GM19397 (cell line): ENCODE data around the gene OSBPL8.

ENCODE experiments used
- ATAC-seq: cut with Tn5 transposase; IDR thresholded peaks from one replicate; pipeline ENCODE4 v1.9.1; 2021; ENCODE audit warnings: mild to moderate bottlenecking, moderate library complexity; ENCODE audit not compliant: unreplicated experiment

Gene OSBPL8

DNA sequence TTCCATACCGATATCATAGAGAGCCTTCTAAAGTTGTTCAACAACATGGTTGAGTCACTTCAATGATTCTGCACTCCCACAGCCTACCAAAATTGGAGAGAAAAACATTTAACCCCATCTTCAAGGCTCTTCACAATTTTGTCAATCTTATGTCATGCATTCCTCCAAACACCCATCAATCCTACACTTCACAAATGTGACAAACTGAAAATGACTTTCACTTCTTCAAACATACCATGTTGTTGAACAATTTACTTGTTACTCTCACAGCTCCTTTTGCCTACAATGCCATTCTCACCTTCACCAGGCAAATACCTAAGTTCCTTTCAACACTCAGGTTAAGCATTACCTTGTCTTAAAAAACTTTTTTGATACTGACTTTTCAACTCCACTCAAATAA lies 88.0 kb downstream of the OSBPL8 start:
- no peak for ATAC-seq

DNA sequence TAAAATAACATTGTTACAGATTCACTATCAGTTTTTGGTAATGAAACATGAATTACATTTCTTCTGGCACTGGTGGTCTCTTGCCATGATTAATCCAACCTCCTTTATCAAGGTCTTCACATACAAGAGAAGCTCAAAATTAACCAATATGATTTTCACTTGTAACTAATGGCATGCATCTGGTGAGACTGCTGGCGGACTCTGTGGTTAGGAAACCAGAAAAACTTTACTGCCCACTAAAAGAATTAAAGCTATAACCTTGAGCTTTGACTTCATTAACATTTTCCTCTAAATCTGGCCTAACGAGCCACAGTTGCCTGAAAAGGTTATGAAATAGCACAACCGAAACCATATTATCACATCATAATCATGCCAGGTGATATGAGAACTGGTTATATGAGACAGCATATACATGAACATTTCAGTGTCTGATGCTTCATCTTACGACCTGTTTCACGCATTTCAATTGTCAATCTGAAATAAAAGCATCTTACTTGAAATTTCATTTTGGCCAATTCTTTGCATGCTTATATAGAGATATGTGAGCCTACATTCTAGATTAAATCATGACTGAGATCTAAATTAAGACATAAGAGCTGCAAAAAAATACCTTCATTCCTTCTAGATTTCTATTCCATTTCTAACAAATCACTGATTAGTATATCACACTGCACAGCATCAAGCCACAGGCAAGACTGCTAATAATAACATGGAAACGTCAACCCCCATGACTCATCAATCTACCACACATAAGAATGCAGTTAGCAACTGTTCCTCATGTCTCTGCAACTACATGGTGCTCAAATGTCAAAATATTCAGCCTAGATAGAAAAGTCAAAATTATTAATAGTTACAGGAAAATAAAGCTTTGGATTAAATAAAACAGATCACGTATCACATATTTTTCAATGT lies 89.3 kb downstream of the OSBPL8 start:
- ATAC-seq = peak; percentile 60

DNA sequence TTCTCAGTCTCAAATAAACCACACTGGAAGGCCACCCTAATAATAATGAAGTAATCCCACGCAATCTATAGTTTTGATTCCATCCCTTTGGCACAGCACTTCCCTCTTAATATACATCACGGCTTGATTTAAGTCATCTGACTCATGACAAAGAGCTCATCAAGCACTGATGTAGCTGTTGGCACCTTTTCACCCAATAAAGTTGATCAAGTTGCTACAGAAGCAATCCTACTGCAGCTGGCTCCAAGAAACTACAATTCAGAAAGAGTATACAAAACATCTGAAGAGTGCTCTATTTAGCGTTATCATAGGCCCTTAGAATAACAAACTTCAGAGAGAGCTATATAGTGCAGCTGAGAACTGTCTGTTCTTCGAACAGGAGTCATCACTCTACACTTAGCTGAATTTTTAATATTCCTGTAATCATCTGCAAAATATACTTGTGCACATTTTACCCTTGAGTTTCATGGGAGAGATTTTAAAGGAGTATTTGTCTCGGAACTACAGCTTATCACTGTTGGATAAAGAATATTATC lies 94.9 kb downstream of the OSBPL8 start:
- no peak for ATAC-seq

DNA sequence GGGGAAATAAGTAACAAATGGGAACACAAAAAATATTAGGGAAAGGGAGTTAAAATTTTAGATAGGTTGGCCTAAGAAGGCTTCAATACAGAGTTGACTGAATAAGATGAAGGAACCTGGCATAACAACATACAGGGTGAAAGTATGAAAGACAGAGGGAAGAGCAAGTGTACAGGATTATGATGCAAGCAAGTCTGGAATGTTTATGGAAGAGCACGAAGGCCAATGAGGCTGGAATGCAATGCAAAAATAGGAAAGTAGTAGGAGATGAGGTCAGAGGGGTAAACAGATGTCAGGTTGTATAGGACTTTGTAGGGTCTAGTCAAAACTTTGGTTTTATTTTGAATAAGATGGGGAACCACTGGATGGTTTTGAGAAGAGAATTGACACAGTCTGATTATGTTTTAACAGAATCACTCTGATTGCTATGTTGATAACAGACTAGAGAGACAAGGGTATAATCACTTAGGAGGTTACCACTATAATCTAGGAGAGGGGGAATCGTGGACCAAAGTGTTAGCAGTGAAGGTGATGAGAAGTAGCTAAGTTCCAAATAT lies 96.8 kb downstream of the OSBPL8 start:
- ATAC-seq = no peak

DNA sequence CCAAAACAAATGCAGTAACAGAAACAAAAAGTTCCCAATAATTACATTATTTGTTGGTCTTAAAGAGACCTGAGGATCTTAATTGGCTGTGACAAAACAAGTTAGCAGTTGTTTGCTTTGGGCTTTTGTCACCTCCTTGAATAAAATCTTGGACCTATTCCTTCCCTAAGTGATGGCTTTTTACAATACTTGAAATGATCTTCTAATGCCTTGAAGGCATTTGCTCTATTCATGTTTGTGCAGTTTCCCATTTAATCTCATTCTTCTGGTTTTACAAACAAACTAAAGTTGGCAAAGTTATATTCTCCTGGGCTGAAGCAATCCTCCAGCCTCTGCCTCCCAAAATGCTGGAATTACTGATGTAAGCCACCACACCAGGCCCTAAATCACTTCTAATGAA lies 98.8 kb downstream of the OSBPL8 start:
- ATAC-seq = no peak

DNA sequence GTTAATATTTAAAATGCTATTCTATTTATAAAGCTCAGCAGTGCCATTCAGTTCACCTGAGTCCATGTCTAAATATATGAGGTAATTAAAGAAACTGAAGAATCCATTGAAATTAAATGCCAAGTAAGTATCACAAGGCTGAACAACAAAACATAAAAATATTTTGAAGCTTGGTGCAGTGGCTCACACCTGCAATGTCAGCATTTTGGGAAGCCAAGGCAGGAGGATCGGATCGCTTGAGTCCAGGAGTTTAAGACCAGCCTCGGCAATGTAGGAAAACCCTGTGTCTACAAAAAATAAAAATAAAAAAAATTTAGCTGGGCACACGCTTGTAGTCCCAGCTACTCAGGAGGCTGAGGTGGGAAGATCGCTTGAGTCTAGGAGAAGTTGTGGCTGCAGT lies 101.8 kb downstream of the OSBPL8 start:
- ATAC-seq = no peak

DNA sequence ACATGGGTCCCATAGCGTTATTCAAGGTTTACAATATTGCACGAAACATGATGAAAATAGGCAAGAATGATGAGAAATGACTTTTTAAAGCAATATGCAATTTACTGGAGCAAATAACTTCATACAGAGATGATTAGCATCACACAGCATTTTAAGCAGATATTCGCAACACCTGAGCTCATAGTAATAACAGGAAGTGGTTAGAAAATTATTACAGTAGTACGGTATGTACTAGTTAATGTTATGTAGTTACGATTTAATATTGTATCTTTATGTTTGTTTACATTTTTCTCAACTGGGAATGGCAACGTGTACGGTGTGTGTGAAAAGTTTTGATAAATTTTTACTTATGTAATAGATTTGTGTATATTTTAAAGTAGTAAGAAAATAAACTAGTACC lies 102.6 kb downstream of the OSBPL8 start:
- no peak for ATAC-seq

DNA sequence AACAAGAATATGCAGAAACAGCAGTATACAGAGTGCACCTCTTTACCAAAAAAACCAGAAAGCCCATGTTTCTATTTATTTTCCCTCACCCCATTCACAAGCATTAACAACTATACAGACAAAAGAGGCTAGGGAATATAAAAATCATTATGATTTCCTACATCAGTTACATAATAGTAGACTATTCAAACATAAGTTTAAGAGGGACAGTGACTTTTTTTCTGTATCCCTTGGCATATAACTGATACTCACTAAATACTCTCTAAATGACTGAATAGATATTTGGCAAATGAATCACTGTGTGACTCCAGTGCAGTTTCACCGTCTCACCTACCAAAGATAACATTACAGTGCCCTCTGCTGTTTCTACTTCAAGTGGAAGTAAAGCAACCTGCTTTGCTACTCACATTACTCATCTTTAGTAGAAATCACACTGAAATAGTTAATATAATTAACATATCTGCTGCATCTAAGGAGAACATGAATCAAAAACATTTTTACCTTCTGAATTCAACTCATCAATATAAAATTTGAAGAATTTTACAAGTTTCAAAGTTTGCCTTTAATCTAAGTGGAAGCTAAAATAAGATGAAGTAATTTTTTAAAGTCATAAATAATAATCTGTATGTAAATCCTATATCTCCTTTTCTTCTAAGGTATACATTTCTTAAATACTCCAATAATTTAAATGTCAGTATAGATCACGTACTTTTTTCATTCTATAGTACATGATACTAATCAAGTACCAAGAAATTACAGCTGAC lies 103.8 kb downstream of the OSBPL8 start:
- peak; percentile 92 for ATAC-seq

DNA sequence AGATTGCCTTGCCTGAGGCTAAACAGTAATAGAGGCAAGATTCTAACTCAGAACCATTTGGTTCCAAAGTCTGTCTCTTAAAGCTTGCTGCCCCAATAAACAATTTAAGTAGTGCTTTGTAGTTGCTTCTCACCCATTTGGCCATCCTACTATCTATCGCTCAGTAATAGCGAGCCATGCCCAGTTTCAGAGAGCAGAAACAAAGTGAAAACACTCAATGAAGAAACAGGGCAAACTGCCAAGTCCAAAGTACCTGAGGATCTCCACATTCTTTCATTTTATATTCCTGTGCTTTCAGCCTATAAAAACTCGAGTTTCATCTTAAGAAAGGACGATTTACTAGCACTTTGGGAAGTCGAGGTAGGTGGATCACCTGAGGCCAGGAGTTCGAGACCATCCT lies 108.0 kb downstream of the OSBPL8 start:
- ATAC-seq = no peak

DNA sequence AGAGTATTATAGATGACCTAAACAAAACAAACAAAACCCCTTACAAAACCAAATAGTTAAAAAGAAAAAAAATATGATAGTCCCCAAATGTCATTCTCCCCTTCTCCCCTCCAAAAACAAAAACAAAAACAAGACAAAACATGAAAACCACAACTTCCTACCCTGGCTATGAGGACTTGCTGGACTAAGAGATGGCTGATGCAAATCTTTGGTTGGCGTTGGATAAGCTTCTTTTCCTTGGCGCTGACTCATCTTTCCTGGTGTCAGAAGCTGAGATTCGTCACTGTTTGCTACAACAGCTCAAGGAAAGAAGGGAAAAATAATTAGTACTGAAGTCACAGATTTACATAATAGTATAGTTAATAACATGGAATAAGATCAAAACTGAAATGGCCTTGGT lies 108.9 kb downstream of the OSBPL8 start:
- no peak for ATAC-seq

DNA sequence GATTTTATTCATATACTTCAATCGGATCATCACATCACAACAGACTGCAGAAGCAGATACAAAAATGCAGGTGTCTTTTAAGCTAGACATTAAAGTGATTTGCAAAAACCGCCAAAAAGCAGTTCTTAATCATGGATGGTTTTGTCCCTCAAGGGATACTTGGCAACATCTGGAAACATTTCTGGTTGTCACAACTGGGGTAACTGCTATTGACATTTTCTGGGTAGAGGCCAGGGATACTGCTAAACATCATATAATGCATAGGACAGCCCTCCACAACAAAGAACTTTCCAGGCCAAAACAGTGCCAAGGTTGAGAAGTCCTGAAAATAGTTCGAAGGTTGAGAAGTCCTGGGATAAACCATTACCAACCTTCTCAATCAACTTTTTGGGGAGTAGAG lies 109.6 kb downstream of the OSBPL8 start:
- no peak for ATAC-seq

DNA sequence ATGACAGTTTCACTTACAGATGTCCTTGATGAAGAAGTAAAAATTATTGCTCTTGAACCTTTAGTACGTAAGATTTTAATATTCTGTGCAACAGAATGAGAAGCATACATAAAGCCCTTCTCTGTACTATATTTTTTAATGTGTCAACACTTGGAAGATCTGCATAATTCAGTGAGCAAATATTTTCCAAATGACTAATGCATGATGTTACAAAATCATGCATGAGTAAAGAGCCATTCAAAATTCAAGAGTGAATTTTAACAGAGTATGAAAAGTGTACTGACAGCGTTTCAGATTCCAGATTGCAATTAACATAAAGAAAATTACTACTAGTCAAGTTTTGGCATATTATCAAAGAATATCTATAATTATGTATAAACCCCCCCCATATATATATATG lies 110.0 kb downstream of the OSBPL8 start:
- ATAC-seq = no peak

DNA sequence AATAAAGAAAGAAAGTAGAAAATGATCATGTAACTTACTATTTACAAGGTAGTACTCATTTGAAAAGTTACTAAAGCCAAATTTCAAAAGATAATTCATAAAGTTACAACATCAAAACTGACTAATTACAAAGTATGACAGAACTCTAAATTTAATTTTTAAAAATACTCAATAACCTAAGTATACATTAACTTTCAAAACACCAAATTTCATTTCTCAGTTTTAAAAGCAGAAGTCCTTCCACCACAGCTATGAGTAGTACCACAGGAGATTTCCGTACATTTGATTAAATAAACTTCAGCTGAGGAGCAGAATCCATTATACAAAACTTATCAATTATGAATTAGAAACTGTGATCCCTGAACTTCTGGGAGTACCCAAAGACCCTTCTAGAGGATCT lies 110.6 kb downstream of the OSBPL8 start:
- no peak for ATAC-seq

DNA sequence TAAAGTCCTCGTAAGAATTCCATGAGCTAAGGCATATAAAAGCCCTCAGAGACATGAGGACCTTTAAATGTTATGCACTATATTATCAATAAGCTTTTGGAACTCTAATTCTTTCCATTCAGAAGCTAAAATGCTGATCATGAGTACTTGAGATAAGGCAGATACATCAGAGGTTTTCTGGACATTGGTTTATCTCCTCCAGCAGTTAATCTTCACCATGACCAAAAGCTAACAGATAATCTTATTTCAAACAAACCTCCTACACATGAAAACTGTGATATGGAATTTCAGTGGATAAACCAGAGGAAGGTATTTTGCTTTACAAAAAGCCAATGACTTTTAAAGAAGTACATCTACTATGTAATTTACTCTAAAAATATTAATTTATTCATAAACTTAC lies 113.5 kb downstream of the OSBPL8 start:
- no peak for ATAC-seq

DNA sequence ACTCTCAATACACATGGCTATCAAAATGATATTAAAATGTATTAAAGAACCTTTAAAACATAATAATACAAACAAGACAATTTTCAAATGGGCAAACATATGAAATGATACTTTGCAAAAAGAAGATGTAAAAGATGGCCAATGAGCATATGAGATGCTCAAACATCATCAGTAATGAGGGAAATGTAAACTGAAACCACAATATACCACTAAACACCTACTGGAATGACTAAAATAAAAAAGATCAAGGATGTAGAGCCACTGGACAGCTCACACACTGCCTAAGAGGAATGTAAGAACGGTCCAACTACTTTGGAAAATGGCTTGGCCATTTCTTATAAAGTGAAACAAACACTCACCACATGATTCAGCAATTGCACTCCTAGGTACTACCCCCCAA lies 114.1 kb downstream of the OSBPL8 start:
- ATAC-seq = no peak

DNA sequence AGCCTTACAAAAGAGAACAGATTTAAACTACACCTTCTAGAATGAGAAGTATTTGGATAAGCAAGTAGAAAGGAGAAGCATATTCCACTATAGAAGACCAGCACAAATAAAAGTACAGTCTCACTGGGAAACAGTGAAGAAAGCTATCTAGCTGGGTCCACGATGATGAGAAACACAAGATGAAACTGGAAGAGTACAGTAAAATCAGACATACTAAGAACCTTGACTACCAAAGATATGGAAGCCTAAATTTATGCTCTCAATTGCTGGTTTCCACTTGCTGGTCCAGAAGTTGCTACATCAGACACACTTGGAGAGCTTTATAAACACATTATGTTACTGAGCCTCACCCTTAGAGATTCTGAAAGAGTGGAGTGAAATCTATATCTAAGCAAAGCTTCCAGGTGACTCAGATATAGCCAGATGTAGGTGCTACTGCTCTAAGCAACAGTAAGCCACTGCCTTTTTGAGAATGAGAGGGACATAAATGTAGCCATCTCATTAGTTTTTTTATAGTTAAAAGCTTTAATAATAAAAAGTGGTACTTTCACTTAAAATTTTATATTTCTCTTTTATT lies 115.1 kb downstream of the OSBPL8 start:
- no peak for ATAC-seq

DNA sequence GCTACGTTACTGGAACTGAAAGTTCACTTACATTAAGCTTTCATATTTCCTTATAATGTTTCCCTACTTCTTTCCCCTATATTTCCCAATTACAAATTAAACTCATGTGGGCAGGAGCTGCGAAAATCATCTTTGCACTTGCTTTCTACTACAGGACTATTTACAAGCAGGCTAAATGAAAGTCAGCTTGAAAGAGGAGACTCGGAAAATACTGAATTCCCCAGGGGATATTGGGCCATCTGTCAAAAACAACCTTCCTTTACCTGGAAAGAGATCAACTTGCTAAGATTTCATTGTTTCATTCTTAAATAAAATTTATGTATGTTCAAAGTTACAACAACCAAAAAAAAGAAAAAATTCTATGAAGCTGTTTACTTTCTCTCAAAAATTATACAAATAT lies 118.6 kb downstream of the OSBPL8 start:
- no peak for ATAC-seq

DNA sequence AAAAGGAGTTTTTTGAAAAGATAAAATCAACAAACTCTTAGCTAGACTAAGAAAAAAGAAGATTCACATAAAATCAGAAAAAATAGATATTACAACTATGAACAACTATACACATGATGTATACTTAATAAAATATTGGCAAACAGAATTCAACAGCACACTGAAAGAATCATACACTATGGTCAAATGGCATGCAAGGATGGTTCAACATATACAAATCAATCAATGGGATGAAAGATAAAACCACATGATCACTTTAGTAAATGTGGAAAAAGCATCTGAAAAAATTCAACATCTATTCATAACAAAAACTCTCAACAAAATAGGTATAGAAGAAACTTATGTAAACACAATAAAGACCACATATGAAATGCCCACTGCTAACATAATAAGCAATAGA lies 126.8 kb downstream of the OSBPL8 start:
- no peak for ATAC-seq

DNA sequence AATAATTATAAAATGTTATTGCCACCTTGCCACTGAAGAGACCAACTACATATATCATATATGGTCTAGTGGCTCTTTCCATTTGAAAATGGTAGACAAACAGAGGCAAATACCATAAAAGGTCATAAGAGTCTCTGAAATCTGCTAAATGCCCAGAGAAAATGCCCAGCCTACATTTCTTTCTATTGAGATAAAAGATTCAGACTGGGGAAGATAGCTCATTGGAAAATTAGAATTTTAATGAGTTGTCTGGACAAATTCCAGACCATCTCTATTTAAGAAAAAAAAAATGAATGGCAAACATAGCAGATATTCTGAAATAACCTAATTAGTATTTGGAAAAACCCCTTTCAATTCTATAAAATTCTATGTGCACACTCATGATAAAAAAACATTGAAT lies 131.5 kb downstream of the OSBPL8 start:
- ATAC-seq = no peak

DNA sequence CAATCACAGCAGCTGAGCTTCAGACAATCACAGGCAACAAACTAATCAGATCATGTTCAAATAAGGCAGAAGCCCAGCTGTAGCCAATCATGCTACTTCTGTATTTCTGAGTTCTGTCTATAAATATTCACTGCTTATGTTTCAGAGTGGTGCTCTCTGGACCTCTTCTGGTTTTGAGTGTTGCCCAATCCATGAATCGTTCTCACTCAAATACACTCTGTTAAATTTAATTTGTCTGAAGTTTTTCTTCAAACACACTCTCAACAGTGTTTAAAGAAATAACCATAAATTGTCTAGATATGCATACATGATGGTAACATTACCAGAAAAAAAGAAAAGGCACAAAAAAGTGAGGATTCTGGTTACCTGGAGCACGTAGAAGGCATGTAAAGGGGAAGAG lies 133.4 kb downstream of the OSBPL8 start:
- ATAC-seq = no peak

DNA sequence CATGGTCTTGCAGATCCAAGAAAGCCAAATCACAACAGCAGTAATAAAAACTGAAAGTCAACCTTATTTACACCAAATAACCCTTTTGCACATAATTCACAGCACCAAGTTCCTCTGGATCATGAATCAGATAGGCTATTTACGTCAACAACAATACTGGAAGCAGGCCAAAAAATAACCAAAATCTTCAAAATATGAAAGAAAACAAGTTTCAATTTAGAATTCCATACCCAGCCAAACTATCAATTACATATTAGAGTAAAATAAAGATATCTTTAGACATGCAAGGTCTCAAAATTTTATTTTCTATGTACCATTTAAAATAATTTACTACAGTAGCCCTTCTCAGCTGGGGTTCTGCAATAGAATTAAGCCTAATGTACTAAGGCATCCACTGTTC lies 134.6 kb downstream of the OSBPL8 start:
- no peak for ATAC-seq
